UCSD-AML1 (cell line): ENCODE data around the gene CPEB1.

Source experiments
- DNase-seq: peaks from one replicate; lab custom pipeline; 2025; ENCODE audit not compliant: unreplicated experiment; lab: John Stamatoyannopoulos, UW

The CPEB1 gene

DNA sequence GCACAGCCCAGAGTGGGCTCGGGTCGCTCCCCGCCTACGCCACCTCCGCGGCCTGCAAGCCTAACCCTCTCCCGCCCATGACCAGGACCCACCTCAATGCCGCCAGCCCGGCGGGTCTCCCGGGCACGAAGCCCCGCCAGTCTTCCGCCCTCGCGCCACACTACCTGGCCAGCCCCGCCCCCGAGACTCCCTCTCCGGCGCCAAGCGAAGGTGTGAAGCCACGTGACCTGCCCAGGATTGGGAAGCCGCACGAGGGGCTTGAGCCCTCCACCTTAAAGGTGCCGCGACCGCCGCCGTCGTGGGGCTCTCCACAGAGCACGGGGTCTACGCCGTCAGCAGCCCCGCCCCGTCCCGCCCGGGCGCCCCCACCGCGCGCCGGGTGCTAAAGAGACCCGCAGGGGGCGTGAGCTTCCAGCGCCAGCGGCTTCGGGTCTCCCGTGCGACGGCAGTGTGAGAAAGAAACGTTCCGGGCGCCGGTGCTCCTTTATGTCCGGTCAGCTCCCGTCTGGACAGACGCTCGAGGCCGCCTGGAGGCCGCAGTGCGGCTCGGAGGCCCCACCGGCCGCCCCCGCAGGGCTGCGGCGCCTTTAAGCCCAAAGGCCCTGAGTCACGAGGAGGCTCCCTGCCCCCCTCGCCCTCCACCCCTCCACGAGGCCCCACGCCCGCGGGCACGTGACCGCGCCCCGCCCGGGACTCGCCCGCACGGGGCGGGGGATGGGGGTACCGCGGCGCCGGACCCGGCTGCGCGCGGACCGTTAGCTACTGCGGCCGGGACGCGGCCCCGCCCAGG, at the start of gene CPEB1:
CPEB1 (minus strand) TSS at position 319 of the 790 bp plus-strand sequence. CDS start 18,904 bp downstream, outside the sequence.
- no peak for DNase-seq

GRCh38 chr15:82692171-82692570, 45.0 kb upstream of the CPEB1 start:
- no peak for DNase-seq

GRCh38 chr15:82689147-82689546, 42.0 kb upstream of the CPEB1 start:
- DNase-seq: no peak

GRCh38 chr15:82688691-82689090, 41.5 kb upstream of the CPEB1 start:
- DNase-seq: no peak

GRCh38 chr15:82681371-82681770, 34.2 kb upstream of the CPEB1 start:
- no peak for DNase-seq

GRCh38 chr15:82680200-82681102, 33.3 kb upstream of the CPEB1 start:
- no peak for DNase-seq

GRCh38 chr15:82679626-82680199, 32.5 kb upstream of the CPEB1 start:
- DNase-seq: no peak

- no peak for DNase-seq
These were observed 30.7 kb upstream of the CPEB1 start for GRCh38 chr15:82677720-82678323.

DNA sequence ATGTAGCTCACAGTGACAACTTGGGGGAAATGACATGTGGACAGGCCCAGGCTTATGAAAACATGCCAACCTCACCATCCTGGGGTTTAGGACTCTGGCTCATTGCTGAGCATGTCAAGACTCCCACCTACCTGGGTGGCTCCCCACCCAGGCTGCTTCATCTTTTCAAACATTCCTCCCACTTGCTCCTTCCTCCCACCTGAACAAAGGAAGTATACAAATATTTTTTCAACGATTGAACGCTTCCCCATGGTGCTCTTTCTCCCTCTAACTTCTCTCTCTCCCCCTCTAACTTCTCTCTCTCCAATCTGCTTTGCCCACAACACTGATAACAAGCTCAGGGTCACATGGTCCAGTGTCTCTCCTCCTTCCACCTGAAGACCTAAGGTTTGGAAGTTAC, 27.7 kb upstream of the CPEB1 start:
- DNase-seq: no peak

- no peak for DNase-seq
These were observed 23.5 kb upstream of the CPEB1 start for GRCh38 chr15:82670699-82671098.

GRCh38 chr15:82666606-82667005, 19.4 kb upstream of the CPEB1 start:
- DNase-seq: no peak

GRCh38 chr15:82664021-82664420, 16.9 kb upstream of the CPEB1 start:
- no peak for DNase-seq

- DNase-seq: peak; percentile 57
These were observed 16.0 kb upstream of the CPEB1 start for GRCh38 chr15:82663186-82663600.

DNA sequence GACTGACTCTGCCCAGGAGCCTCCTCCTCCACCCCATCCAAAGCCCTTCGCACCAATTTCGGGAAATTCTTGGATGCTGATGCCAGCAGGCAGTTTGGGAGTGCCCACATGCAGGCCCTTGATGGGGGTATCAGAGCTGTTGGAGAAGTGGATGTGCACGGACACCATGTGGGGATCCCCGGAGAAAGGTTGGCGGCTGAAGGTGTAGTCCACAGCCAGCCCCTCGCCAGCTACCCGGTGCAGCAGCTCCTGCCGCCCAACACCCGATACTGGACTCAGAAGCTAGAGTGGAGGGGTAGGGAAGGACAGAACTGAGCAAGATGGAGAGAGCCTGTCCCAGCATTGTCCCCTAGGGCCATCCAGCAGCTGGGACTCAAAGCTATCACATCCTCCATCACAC, 15.5 kb upstream of the CPEB1 start:
- no peak for DNase-seq

DNA sequence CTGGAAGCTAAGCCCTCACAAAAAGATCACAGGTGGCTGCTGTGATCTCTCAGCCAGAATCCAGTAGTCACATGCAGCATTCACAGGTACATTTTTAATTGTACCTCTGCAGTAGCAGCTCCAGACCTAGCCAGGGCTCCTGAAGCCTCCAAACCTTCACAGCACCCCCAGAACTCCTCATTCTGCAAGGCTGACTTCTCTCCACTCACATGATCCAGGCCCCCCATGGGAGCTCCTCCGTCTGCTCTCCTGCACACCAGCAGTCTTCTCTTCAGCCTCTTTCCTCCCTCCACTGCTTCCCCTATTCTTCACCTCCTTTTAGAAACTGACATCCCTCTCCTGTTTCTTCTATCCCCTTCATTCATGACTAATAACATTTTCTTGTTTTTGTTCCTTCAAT, 13.2 kb upstream of the CPEB1 start:
- no peak for DNase-seq

DNA sequence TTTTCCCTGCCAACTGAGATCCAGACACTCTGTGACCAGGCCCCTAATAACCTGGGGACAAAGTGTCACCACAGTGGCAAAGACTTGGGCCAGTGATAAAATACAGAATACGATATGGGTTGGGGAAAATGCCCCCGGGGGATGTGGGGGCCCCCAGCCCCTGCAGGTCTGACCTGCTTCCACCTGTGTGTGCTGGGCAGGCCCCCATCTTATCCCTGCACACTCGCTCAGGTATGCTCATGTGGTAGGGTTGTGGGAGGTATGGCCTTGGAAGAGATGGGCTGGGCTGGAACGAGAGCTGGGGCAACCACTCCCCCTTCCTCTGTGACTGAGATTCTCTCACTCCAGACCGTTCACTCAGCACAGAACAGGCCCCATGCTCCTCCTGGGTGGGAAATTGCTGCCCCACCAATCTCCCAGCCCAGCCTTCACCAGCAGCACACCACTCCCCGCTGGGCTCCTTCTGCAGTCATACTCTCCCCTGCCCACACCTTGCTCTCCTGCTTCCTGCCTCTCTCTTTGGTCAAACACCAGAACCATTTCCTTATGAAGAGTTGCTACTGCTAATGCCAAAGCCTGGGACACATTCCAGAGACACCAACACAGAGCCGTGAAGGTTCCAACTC, 9.6 kb upstream of the CPEB1 start:
- DNase-seq: no peak

- DNase-seq: no peak
These were observed 8.4 kb upstream of the CPEB1 start for GRCh38 chr15:82655606-82656005.

DNA sequence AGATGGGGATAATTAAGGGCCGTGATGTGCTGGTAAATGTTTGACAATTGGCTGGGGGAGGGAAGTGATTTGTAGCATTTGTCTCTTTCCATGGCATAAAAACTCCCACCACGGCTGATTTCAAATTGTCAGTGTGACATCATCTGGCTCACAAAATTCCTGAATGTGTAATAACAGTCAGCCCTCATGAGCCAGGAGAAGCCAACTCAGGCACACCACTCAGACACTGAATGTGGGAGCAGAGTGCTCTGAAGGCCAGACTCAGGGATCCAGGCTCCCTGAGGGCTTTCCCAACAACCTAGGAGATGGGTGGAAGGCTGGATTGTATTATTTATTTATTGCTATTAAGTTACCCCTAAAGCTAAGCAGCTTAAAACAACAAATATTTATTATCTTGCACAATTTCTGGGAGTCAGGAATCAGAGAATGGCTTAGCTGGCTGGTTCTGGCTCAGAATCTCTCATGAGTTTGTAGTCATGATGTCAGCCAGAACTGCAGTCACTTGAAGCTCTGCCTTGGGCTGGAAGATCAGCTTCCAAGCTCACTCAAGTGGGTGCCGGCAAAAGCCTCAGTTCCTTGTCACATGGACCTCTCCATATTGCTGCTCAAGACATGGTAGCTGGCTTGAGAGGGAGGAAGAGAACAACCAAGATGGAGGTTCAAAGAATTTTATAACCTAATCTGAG, 6.5 kb upstream of the CPEB1 start:
- DNase-seq: no peak

DNA sequence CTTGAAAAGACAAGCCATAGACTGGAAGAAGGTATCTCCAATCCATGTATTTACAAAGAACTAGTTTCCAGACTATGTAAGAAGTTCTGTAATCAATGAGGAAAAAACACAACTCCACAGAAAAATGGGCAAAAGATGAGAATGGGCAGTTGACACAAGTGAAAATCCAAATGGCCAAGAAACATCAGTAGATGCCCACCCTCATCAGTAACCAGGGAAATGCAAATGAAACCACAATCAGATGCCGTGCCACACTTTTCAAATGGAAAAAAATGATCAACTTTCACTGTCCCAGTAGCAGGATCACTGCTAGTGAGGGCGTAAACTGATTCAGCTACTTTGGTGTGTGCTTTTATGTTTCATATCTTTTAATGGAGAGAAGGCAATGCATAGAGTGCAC, 4.5 kb upstream of the CPEB1 start:
- no peak for DNase-seq

DNA sequence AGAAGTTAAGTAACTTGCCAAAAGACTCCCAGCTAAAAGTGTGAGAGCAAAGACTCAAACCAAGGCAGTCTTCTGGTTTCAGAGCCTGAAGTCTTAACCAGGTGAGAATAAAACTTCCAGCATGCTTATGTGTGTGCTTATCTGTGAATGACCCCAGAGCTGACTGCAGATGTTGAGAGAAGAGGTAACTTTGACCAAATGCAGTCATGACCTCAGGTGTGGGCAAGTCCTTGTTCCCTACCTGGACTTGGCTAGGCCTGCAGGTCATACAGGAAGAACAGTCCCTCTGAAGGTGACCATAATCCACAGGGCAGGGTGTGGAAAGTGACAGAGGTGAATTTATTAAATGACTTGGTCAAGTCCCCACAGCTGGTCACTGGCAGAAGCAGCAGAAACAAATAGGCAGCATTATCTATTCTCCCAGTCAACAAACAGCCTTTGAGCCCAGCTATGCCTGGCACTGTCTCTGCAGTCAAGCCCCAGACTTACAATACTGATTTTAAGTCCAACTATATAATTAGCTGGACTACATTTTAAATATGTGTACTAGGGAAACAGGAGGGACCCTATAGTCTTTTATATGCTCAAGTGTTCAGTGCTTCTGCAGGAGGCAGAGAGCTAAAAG, 3.0 kb upstream of the CPEB1 start:
- DNase-seq: no peak
